Ishikawa (cell line): ENCODE measurements around the gene PYCR2.

Experiments
- EGR1 ChIP-seq: IDR thresholded peaks from 2 replicates; pipeline ENCODE4 v1.6.1; 2012
- RAD21 ChIP-seq: IDR thresholded peaks from 2 replicates; pipeline ENCODE4 v1.6.1; 2012; ENCODE audit warnings: low read depth
- TAF1 ChIP-seq: IDR thresholded peaks from 2 replicates; pipeline ENCODE4 v1.6.1; 2012; ENCODE audit warnings: low read depth, mild to moderate bottlenecking

- TF ChIP-seq RAD21 (no peak), TAF1 (no peak), EGR1 (no peak)
Measured at GRCh38 chr1:225878282-225878681, 45.8 kb downstream of the PYCR2 start.
